ENCODE results near the gene PKIG. TPM values are rescaled to one million over a fixed set of nuclear protein-coding genes. Genes with fewer than 3 reads are reported as not detected.

The PKIG gene
- total RNA-seq, 1 experiment from 2014 or later: 66.3 TPM

GRCh38 chr20:44583157-44583556 is 778 bp downstream of the PKIG start:
- POLR2A ChIA-PET: no interaction called here
- no peak overlapping the region for H3K4me3 ChIP-seq (ENCODE audit: low read depth in 2 of 2, low read length in 2 of 2)
- ATAC-seq: no peak

GRCh38 chr20:44584162-44584561 is 1.8 kb downstream of the PKIG start:
- Histone ChIP-seq H3K4me1 (ENCODE audit: control insufficient read depth, insufficient read depth, low read length) (peaks cover 48% of the 10 kb centered on the region), H3K9me3 (ENCODE audit: control insufficient read depth, insufficient read depth, low read depth, low read length) (no peaks in the 10 kb centered on the region), H3K27me3 (ENCODE audit: control insufficient read depth, insufficient read depth, low read length) (no peaks in the 10 kb centered on the region), H3K27ac (ENCODE audit: low read length) (peak overlapping the region; percentile 45; the same call in 1 of the 2 replicates), H3K4me3 (ENCODE audit: low read depth in 2 of 2, low read length in 2 of 2) (no peak overlapping the region), H3K36me3 (ENCODE audit: control insufficient read depth, insufficient read depth, low read length) (no peaks in the 10 kb centered on the region)
- TF ChIP-seq POLR2AphosphoS5 (IDR thresholded peaks at IDR 0.05; ENCODE audit: low read depth, low read length) (no peak), REST (IDR thresholded peaks at IDR 0.05; ENCODE audit: insufficient read depth in 1 of 2, low read depth in 2 of 2, low read length in 1 of 2) (no peak), TCF7L2 (IDR thresholded peaks at IDR 0.05; ENCODE audit: low read depth, low read length) (no peak), SIN3A (IDR thresholded peaks at IDR 0.05; ENCODE audit: borderline replicate concordance, insufficient read depth, low read depth, low read length) (no peak)
- ATAC-seq: no peak
- in situ Hi-C loops (cut with HindIII; ENCODE audit: low pct_unique_long_range_greater_than_20kb, low sequenced_read_pairs): no loop called here
- DNase-seq (ENCODE audit: low read depth, low spot score): no peak
- ChIA-PET POLR2A (no interaction called here), CTCF (interaction anchor here (0.8 kb wide), 1 partner anchor 24 kb away, joined by 3 read pairs; no protein-coding TSS in a partner anchor)
- BruUV-seq (replicated peaks): no TSS peak
- intact Hi-C loops (cut with micrococcal nuclease; ENCODE audit: unreplicated experiment): no loop called here

More at GRCh38 chr20:44583157-44583556, 778 bp downstream of the PKIG start:
- TF ChIP-seq TCF7L2 (IDR thresholded peaks at IDR 0.05; ENCODE audit: low read depth, low read length): no peak
- no peak for TF ChIP-seq CTCF (IDR thresholded peaks at IDR 0.05)
- TF ChIP-seq REST (IDR thresholded peaks at IDR 0.05; ENCODE audit: insufficient read depth in 1 of 2, low read depth in 2 of 2, low read length in 1 of 2): no peak
- no peak for TF ChIP-seq SIN3A (IDR thresholded peaks at IDR 0.05; ENCODE audit: borderline replicate concordance, insufficient read depth, low read depth, low read length)
- no peak for TF ChIP-seq POLR2AphosphoS5 (IDR thresholded peaks at IDR 0.05; ENCODE audit: low read depth, low read length)
- Histone ChIP-seq H3K4me1 (ENCODE audit: control insufficient read depth, insufficient read depth, low read length) (peaks cover 48% of the 10 kb centered on the region), H3K27me3 (ENCODE audit: control insufficient read depth, insufficient read depth, low read length) (no peaks in the 10 kb centered on the region), H3K9me3 (ENCODE audit: control insufficient read depth, insufficient read depth, low read depth, low read length) (no peaks in the 10 kb centered on the region), H3K27ac (ENCODE audit: low read length) (peak overlapping the region; percentile 78), H3K36me3 (ENCODE audit: control insufficient read depth, insufficient read depth, low read length) (no peaks in the 10 kb centered on the region)
- BruUV-seq (replicated peaks): no TSS peak
- DNase-seq (ENCODE audit: low read depth, low spot score): no peak
- intact Hi-C loops (cut with micrococcal nuclease; ENCODE audit: unreplicated experiment) (no loop called here), in situ Hi-C loops (cut with HindIII; ENCODE audit: low pct_unique_long_range_greater_than_20kb, low sequenced_read_pairs) (no loop called here)
- CTCF ChIA-PET: interaction anchor here (0.8 kb wide), 1 partner anchor 25 kb away, joined by 3 read pairs; no protein-coding TSS in a partner anchor

Data from Panc1 (cell line).